GM18873 (cell line): Measurements from ENCODE around the gene GALNT5.

Source experiments
- ATAC-seq: cut with Tn5 transposase; IDR thresholded peaks from one replicate; pipeline ENCODE4 v1.9.1; 2021; ENCODE audit warnings: mild to moderate bottlenecking, moderate library complexity, moderate number of reproducible peaks; ENCODE audit not compliant: unreplicated experiment, low FRiP score

GALNT5 gene

DNA sequence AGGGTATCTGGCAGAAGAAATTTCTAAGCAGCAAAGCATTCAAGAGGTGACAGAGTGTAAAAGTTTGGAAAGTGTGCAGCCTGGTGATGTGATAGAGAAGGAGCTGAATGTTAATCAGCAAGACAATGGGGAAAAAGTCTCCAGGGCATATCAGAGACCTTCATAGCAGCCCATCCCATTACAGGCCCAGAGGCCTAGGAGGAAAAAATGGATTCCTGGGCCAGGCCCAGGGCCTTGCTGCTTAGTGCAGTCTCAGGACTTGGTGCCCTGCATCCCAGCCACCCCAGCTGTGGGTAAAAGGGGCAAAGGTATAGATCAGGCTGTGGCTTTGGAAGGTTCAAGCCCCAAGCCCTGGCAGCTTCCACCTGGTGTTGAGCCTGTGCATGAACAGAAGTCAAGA is 104.0 kb downstream of the GALNT5 start:
- ATAC-seq = no peak

DNA sequence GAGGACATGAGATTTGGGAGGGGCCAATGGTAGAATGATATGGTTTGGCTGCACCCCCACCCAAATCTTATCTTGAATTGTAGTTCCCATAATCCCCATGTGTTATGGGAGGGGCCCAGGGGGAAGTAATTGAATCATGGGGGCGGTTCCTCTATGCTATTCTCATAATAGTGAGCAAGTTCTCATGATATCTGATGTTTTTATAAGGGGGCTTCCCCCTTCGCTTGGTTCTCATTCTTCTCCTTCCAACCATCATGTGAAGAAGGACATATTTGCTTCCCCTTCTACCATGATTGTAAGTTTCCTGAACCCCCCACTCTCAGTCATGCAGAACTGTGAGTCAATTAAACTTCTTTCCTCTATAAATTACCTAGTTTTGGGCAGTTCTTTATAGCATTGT is 105.1 kb downstream of the GALNT5 start:
- ATAC-seq = no peak

DNA sequence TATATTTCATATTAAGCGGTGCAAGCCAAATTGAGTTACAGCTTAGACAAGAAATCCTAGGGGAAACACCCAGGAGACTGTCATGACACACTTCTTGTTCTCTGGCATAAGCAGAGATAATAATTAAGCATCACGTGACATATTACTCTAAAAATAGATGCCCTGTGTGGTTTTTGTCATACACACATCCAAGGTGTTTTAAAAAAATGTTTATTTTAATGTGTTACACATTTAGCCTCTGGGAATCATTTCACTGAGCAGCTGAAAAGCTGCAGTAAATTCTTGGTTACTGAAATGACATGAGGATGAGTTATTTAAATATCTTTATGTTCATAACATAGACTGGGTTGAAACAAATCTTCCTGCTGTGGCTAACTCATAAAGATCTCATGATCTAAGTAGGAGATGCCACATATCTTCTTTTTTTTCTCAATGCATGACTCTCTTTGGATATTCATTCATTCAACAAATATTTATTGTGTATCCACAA is 106.2 kb downstream of the GALNT5 start:
- peak; percentile 55 for ATAC-seq
